Bronchial epithelial cell (primary cell): Measurements from ENCODE around the gene NATD1. TPM values are rescaled to one million over a fixed set of nuclear protein-coding genes. Genes with fewer than 3 reads are reported as not detected.

ENCODE experiments used
- DNase-seq: peaks from one replicate; pipeline ENCODE4 v3.0.0-alpha.2; 2010; ENCODE audit warnings: low read depth
- FAIRE-seq: peaks from 2 replicates; lab custom pipeline; 2011; peaks lifted over from hg19 to GRCh38; lab: Jason Lieb, UNC
- H3K27me3 ChIP-seq: 2 replicates; pipeline ENCODE4 v1.5.1; 2011; ENCODE audit warnings: low read length; ENCODE audit not compliant: control insufficient read depth, insufficient read depth
- H3K36me3 ChIP-seq: 2 replicates; pipeline ENCODE4 v1.5.1; 2011; ENCODE audit warnings: low read length; ENCODE audit not compliant: control insufficient read depth, insufficient read depth
- H3K4me3 ChIP-seq: 2 replicates; pipeline ENCODE4 v1.5.1; 2011; ENCODE audit warnings: mild to moderate bottlenecking, low read depth, low read length, control low read depth
- CTCF ChIP-seq: IDR thresholded peaks from 2 replicates; pipeline ENCODE4 v1.5.1; 2011; ENCODE audit warnings: mild to moderate bottlenecking, moderate library complexity, low read length, control low read depth, inconsistent platforms; ENCODE audit not compliant: insufficient read depth, severe bottlenecking
- total RNA-seq: library from RNA; depleted of rRNA; stranded (reverse); fragments of >200 nt; gene quantifications from 2 replicates; pipeline ENCODE4 v1.2.1, GENCODE V29; 2014

Gene NATD1
- total RNA-seq, 1 donor from 2014 or later = 0.53 TPM

GRCh38 chr17:21295036-21295952, 42.1 kb upstream of the NATD1 start:
- DNase-seq (peak; percentile 42), FAIRE-seq (peak; percentile 96)
- Histone ChIP-seq H3K4me3 (no peak overlapping the region), H3K36me3 (peaks cover 18% of the 10 kb centered on the region), H3K27me3 (no peaks in the 10 kb centered on the region)
- TF ChIP-seq CTCF = no peak

GRCh38 chr17:21294321-21295035, 41.3 kb upstream of the NATD1 start:
- DNase-seq (no peak), FAIRE-seq (peak; percentile 7)
- Histone ChIP-seq H3K27me3 (no peaks in the 10 kb centered on the region), H3K4me3 (no peak overlapping the region), H3K36me3 (peaks cover 18% of the 10 kb centered on the region)
- no peak for TF ChIP-seq CTCF

- FAIRE-seq (no peak), DNase-seq (no peak)
- TF ChIP-seq CTCF = no peak
- no peak overlapping the region for H3K4me3 ChIP-seq
- H3K27me3 ChIP-seq = no peaks in the 10 kb centered on the region
- peaks cover 15% of the 10 kb centered on the region for H3K36me3 ChIP-seq
Measured at GRCh38 chr17:21293831-21294210, 40.6 kb upstream of the NATD1 start.

GRCh38 chr17:21292867-21293830, 39.9 kb upstream of the NATD1 start:
- FAIRE-seq (peak; percentile 73), DNase-seq (no peak)
- Histone ChIP-seq H3K36me3 (peaks cover 12% of the 10 kb centered on the region), H3K27me3 (no peaks in the 10 kb centered on the region), H3K4me3 (no peak overlapping the region)
- no peak for TF ChIP-seq CTCF

GRCh38 chr17:21291862-21292261, 38.7 kb upstream of the NATD1 start:
- no peak overlapping the region for H3K4me3 ChIP-seq
- no peak for DNase-seq

More at GRCh38 chr17:21291862-21292261, 38.7 kb upstream of the NATD1 start:
- Histone ChIP-seq H3K36me3 (peaks cover 9% of the 10 kb centered on the region), H3K27me3 (no peaks in the 10 kb centered on the region)
- TF ChIP-seq CTCF = no peak
- peak; percentile 98 for FAIRE-seq
